HG03108 (cell line): ENCODE measurements around the gene UGT2B7.
A peak's percentile ranks its signal among the peaks of the same experiment; 100 is the strongest.
"Not testable (repeated sequence)": the region's sequence is repeated elsewhere in the genome, so short reads cannot be mapped to it uniquely, and the experiment has no call there.

Experiments
- ATAC-seq: cut with Tn5 transposase; IDR thresholded peaks from one replicate; pipeline ENCODE4 v1.9.1; 2021; ENCODE audit warnings: moderate library complexity; ENCODE audit not compliant: unreplicated experiment

UGT2B7 gene

DNA sequence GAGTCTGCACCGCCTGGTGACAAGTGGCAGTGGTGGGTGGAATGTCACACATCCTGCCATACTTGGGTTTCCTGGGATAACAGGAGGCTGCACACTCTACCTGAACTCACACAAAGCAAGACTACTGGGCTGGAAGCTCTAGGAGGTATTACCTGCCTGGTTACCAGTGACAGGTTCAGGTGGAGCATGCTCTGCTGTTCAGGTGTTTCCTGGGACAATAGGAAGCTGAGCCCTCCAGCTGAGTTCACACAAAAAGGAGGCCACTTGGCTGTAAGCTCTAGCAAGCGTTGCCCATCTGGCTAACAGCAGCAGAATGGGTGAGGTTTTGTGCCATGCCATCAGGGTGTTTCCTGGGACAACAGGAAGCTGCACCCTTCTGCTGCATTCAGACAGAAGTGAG is 17.4 kb upstream of the UGT2B7 start:
- ATAC-seq = no peak

- no peak for ATAC-seq
Observed at GRCh38 chr4:69088473-69088872, 7.8 kb upstream of the UGT2B7 start.

- ATAC-seq = no peak
Observed at GRCh38 chr4:69089388-69089787, 6.9 kb upstream of the UGT2B7 start.

DNA sequence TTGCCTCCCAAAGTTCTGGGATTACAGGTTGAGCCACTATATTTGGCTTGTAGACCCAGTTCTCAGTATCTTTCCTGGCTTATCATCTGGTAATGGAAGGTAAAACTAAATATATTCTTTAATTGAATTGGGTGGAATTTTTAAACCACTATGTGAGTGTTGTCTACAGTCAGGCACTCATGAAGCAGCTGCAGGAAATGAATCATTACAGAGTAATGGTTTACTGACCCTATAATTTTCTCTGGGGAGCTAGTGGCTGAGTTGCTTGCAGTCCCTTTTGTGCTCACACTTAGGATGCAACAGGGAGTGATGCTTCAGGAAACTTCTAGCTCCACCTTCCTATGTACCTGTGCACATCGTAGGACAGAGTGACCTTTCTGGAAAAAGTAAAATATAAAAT is 4.1 kb upstream of the UGT2B7 start:
- no peak for ATAC-seq

DNA sequence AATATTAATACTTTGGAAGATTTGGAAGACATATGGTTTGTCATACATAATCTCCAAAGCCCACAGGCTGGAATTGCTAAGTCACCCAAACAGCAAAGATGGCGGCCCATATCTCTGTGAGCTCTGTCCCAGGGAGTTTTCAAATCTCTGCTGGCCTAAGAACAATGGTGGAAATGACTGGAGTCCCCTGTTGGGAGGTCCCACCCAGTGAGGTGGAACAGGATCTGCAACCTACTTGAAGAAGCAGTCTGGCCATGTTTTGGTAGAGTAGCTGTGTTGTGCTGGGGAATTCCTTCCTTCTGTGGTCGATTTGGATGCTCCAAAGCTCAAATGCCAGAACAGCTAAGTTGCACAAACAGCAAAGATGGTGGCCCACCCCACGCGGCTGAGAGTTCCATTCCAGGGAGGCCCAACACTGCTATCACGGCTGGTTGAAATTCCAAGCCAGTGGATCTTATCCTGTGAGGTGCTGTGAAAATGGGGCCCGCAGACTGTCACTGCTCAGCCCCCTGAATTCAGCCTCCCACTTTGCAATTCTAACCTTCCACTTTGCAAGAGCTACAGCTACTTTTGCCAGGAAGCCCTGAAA is 3.2 kb upstream of the UGT2B7 start:
- no peak for ATAC-seq

DNA sequence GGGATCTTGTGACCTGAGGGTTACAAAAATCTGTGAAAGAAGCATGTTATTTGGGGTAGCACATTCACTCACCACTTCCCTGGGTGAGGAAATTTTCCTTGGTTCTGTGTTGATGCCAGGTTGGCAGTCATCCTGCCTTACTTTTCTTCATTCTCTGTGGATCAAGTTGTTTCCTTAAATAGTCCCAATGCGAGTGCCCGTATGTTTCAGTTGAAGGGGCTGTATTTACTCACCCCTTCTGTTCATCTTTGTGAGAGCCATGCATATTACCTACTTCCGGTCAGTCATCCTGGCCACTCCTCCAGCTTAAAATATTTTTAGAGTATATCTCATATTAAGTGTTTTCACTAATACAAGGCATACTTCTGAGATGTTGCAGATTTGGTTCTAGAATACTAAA is 2.6 kb upstream of the UGT2B7 start:
- ATAC-seq = no peak

GRCh38 chr4:69095301-69095731 is 958 bp upstream of the UGT2B7 start:
- peak; percentile 61 for ATAC-seq

- ATAC-seq = no peak
Observed at GRCh38 chr4:69096810-69097209, 536 bp downstream of the UGT2B7 start.

DNA sequence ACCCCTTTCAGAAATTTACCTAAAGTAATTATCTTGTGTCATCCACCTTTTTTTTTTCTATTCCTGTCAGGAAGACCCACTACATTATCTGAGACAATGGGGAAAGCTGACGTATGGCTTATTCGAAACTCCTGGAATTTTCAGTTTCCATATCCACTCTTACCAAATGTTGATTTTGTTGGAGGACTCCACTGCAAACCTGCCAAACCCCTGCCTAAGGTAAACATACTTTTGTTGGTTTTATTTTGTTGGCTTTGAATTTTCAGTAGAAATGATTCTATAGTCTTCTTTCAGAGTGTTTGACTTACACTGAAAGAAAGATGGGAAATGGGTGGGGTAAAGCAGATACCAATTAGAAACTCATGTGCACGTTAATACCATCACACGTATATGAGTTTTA is 2.2 kb downstream of the UGT2B7 start:
- ATAC-seq = no peak

DNA sequence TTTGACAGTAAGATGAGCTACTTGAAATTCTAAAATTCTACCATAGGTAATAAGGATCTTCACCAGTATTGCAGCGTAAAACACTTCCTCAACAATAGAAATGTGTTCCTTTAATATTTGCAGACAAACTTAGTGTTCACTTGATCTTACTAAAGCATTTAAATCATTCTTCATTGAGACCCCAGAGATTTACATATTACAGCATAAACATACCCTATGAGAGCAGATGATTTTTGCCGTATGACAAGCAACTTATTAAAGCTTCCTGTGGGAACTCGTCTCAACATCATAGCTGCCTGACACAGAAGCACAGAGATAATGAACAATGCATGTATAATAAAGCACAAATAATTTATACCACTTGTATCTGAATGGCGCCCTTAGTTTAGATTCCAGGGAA is 3.6 kb downstream of the UGT2B7 start:
- no peak for ATAC-seq

DNA sequence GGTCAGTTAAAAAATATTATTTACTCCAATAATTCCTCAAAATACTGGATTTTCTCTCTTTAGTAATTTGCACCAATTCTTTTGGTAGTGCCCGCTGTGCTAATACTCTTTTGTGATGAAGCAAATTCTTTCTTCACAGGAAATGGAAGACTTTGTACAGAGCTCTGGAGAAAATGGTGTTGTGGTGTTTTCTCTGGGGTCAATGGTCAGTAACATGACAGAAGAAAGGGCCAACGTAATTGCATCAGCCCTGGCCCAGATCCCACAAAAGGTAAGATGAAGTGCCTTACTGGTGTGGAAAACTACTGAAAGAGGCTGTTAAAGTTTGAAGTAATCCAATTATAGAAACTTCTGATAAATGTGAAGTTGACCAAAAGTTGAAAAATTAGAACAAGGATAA is 6.4 kb downstream of the UGT2B7 start:
- not testable (repeated sequence) for ATAC-seq

- no peak for ATAC-seq
Observed at GRCh38 chr4:69104719-69105275, 8.5 kb downstream of the UGT2B7 start.

DNA sequence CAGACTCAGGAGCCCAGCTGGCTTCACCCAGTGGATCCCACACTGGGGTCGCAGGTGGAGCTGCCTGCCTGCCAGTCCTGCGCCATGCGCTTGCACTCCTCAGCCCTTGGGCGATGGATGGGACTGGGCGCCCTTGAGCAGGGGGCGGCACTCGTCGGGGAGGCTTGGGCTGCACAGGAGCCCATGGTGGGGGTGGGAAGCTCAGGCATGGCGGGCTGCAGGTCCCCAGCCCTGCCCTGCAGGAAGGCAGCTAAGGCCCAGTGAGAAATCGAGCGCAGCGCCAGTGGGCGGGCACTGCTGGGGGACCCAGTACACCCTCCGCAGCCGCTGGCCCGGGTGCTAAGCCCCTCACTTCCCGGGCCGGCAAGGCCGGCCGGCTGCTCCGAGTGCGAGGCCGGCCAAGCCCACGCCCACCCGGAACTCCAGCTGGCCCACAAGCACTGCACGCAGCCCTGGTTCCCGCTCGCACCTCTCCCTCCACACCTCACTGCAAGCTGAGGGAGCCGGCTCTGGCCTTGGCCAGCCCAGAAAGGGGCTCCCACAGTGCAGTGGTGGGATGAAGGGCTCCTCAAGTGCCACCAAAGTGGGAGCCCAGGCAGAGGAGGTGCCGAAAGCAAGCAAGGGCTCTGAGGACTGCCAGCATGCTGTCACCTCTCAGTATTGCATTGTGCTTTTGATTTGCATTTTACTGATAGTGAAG is 19.0 kb downstream of the UGT2B7 start:
- not testable (repeated sequence) for ATAC-seq

DNA sequence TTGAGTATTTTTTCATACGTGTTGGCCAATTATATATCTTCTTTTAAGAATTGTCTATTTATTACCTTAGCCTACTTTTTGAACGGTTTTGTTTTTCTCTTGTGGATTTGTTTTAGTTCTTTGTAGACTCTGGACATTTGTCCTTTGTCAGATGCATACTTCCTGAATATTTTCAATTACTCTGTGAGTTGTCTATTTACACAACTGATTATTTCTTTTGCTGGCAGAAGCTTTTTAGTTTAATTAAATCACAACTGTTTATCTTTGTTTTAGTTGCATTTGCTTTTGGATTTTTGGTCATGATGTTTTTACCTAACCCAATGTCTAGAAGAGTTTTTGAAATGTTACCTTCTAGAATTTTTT is 19.6 kb downstream of the UGT2B7 start:
- no peak for ATAC-seq

DNA sequence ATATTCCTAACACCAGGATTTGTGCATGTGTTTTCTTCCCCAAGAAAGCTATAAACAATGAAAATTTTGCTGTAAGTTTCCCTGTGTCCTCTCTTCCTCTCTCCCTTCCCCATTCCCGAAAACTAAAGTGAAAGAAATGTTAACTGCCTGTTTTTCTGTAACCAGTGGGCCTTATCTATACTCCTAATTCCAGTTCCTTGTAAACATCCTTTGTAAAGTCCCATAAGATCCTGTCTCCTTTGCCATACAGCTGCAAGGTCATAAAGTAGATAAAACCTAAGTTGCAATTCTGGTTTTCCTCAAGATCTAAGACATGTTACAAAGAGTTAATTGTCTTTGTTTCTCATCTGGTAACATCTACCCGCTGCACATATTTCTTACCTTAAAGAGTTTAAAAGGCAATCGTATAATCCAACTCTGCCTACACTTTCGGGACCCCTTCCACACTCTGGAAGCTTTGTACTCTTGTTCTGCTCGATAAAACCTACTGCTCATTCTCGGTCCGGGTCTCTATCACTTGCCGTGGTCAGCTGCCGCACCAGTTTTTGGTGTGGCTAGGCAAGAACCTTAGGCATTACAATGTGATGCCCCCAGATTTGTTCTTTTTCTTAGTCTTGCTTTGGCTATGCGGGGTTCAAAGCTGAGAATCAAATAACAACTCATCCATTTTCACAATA is 20.5 kb downstream of the UGT2B7 start:
- ATAC-seq = no peak

DNA sequence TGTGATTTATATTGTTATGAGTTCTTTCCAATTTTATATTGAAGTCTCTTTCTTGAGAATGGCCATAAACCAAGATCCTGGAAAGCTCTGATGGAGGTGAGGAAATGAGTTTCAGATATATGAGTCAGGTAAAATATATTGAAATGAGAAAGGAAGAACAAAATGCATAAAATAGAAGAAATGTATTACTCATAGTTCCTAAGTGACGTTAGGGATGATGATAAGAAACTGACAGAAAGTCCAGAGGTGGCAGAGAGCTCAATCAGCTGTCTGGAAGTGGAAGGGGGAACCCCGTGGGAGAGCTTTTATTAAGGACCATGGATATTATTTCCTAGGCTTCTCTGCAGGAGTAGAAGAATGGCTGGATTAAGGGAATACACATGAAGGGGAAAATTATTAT is 24.6 kb downstream of the UGT2B7 start:
- no peak for ATAC-seq

- ATAC-seq = no peak
Observed at GRCh38 chr4:69122476-69122875, 26.2 kb downstream of the UGT2B7 start.

- ATAC-seq = no peak
Observed at GRCh38 chr4:69124941-69125340, 28.7 kb downstream of the UGT2B7 start.

- no peak for ATAC-seq
Observed at GRCh38 chr4:69126024-69126423, 29.8 kb downstream of the UGT2B7 start.

DNA sequence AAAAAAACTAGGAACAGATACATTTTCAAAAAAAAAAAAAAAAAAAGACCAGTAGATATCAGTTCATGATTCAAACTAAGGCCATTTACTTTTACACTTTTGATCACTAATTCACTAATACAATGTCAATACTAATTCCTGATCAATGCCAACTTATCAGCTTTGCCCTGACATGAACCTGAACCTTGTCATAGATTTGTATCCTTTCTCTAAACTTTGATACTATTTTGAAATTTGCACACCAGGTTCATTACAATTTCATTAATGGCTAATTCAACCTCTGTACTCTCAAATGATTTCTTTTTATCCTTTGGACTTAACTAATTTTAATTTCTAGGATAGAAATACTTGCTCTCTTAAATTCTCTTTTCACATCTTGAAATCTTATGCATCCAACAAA is 37.7 kb downstream of the UGT2B7 start:
- ATAC-seq = no peak

GRCh38 chr4:69134471-69134870 is 38.2 kb downstream of the UGT2B7 start:
- no peak for ATAC-seq

DNA sequence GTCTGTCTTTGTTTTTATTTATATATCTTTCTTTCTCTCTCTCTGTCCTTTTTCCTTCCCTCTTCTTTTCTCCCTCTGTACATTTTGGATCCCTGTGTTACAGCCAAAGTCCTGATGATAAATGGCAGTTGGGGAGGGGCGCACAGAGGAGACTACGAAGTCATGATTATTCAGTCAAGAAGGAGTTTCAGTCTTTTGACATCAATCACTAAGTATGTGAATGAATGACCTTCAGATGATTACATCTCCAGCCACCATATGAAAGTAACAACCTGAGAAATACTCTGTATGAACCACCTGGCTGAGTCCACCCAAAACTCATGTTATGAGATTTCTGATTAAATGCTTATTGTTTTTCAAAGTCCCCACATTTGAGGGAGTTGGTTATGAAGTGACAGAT is 45.0 kb downstream of the UGT2B7 start:
- ATAC-seq = no peak
